ENCODE measurements around the gene PIAS4.

PIAS4 gene

DNA sequence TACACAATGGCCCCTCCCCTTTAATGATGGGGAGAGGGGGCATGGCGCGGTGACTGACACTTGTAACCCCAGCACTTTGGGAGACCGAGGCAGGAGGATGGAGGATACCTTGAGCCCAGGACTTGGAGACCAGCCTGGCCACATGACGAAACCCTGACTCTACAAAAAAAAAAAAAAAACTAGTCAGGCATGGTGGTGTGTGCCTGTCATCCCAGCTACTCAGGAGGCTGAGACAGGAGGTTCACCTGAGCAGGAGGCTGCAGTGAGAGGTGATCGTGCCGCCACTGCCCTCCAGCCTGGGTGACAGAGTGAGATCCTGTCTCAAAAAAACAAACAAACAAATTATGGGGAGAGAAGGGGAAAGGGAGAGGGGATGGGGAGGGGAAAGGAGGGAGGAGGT, 72.9 kb downstream of the PIAS4 start:
- no peak for DNase-seq

DNA sequence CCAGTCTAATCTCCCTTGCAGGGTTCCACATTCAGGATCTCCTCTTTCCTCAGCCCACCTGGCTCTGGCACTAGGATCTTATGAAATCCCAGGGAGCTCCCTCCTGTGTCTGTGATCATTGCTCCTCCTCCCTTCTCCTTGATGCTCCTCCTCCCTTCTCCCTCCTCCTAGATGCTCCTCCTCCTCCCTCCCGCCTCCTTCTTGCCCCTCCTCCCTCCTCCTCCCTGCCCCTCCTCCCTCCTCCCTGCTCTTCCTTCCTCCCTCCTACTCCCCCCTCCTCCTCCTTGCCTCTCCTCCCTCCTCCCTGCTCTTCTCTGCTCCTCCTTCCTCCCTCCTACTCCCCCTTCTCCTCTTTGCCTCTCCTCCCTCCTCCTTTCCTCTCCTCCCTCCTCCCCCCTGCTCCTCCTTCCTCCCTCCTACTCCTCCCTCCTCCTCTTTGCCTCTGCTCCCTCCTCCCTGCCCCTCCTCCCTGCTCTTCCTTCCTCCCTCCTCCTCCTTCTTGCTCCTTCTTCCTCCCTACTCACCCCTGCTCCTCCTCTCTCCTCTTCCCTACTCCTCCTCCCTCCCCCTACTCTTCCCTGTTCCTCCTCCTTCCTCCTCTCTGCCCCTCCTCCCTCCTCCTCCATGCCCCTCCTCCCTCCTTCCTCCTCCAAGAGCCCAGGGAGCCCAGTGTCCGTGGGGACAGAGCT, 74.0 kb downstream of the PIAS4 start:
- DNase-seq = no peak

DNA sequence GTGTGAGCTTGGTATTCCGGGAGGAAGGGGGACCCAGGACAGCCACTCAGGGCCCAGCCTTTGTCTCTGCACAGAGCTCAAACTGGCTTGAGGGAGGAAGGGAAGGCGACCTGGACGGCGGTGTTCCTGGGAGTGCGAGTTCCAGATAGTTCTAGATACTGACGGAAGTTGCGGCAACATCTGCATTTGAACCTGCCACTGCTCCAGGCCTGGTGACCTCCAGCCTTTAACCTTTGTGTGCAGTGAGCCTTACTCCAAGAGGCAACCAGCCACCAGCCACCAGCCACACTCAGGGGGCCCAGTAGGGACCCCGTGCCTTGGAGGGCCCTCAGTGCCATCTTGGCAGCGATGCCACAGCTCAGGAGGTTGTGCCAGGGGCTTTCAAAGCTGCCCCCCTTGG, 74.6 kb downstream of the PIAS4 start:
- DNase-seq = no peak

- peak; percentile 68 for DNase-seq
These were observed 76.4 kb downstream of the PIAS4 start for GRCh38 chr19:4083677-4084546.

DNA sequence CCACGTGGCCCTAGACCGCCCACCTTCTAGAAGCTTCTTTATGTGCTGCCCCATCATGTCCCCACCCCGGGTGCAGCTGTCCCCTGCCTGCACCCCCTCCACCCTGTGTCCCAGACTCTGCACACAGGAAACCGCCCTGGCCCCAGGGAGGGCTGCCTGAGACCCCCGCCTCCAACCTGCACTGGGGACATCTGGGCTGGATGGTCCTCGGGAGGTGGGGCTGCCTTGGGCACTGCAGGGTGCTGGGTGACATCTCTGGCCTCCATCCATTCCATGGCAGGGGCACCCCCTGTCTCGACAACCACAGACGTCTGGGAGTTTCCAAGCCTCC, 77.0 kb downstream of the PIAS4 start:
- DNase-seq = no peak

DNA sequence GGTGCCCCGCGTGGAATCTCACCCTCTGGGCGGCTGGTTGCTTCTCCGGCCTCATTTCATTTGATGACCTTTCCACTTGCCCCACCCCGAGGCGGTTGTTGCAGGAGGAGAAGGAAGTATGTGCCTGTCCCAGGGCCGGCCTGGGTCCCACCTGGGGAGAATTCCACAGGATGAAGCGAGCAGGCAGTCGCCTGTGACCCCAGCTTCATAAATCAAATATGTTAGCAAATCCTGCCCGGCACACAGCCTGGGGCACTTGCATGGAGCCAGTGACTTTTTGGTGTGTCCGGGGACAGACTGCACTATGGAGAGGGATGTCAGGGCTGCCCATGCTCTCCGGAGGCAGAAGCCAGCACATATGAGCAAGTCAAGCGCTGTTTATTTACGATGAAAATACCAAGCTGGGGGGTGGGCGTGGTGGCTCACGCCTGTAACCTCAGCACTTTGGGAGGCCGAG, 78.9 kb downstream of the PIAS4 start:
- DNase-seq = no peak

DNA sequence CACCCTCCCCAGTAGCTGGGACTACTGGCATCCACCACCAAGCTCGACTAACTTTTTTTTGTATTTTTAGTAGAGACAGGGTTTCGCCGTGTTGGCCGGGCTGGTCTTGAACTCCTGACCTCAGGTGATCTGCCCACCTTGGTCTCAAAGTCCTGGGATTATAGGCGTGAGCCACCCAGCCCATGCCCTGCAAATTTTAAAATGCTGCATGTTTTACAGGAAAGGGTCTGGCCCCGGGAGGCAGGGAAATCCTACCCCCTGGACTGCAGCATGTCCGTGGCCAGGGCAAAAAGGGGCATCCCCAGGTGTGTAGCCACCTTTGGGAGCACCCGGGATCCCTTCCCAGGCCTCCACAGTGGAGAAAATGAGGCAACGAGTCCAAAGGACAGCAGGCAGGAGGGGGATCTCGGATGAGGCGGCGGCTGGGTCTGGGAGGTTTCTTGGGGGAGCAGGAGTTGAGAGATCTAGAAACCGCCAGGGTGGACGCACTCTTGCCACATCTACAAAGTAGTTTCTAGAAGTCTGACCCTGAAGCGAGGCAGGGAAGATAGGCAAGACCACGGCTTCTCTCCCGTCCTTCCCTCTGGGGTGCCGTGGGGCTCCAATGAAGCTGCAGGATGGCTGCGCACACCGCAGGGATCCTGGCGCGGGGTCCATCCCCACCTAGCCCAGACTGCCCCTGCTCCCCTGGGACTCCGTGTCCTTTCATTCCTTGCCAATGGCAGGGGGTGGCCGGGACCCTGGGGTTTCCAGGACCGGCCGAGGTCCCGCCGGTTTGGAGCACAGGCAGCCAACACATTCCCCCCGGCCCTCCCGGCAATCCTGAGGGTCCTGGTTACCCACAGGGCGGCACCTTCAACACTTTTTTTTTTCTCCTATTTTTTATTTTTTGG, 80.5 kb downstream of the PIAS4 start:
- no peak for DNase-seq

GRCh38 chr19:4088975-4089374, 81.4 kb downstream of the PIAS4 start:
- DNase-seq = no peak
